K562 (cell line): ENCODE results near the gene GRHPR. TPM values are rescaled to one million over a fixed set of nuclear protein-coding genes. Genes with fewer than 3 reads are reported as not detected.
A peak's percentile ranks its signal among the peaks of the same experiment; 100 is the strongest.

Source experiments
- ARNT ChIP-seq, 2 experiments: fragments of 450-650 bp; IDR thresholded peaks; 2 replicates each; pipeline ENCODE4 v1.6.1; 2016; ENCODE audit warnings: mild to moderate bottlenecking in 1 of 2
- ATF7 ChIP-seq: fragments of 450-650 bp; IDR thresholded peaks from 2 replicates; pipeline ENCODE4 v1.7.1; 2014; ENCODE audit warnings: mild to moderate bottlenecking, moderate library complexity
- BMI1 ChIP-seq: fragments of 150-350 bp; IDR thresholded peaks from 2 replicates; pipeline ENCODE4 v1.6.1; 2014; ENCODE audit warnings: low read length
- CBFA2T3 ChIP-seq: fragments of 450-650 bp; IDR thresholded peaks from 2 replicates; pipeline ENCODE4 v1.6.1; 2017
- CBX1 ChIP-seq: sonication (generic); IDR thresholded peaks from 2 replicates; pipeline ENCODE4 v1.6.1; 2016; ENCODE audit warnings: antibody characterized with exemption, low read depth, mild to moderate bottlenecking
- E2F5 ChIP-seq: sonication (generic); formaldehyde crosslinking; IDR thresholded peaks from 2 replicates; pipeline ENCODE4 v1.8.0; 2022; ENCODE audit warnings: mild to moderate bottlenecking, missing genetic modification reagents
- EGR1 ChIP-seq: fragments of 450-650 bp; conservative IDR thresholded peaks from 2 replicates; pipeline ENCODE4 v1.6.1; 2017; ENCODE audit warnings: mild to moderate bottlenecking
- EP400 ChIP-seq: fragments of 450-650 bp; IDR thresholded peaks from 2 replicates; pipeline ENCODE4 v1.6.1; 2017; ENCODE audit warnings: antibody characterized with exemption, mild to moderate bottlenecking, moderate library complexity
- ESRRA ChIP-seq: fragments of 450-650 bp; IDR thresholded peaks from 2 replicates; pipeline ENCODE4 v1.6.1; 2014; ENCODE audit warnings: low read depth, mild to moderate bottlenecking, moderate library complexity, borderline replicate concordance
- ETS2 ChIP-seq: IDR thresholded peaks from 2 replicates; pipeline ENCODE4 v1.6.1; 2016; ENCODE audit warnings: borderline replicate concordance, missing genetic modification characterization, mild to moderate bottlenecking, moderate library complexity, missing compliant biosample characterization; ENCODE audit not compliant: poor library complexity, severe bottlenecking
- GABPA ChIP-seq: fragments of 200-800 bp; sonication (Bioruptor generic); conservative IDR thresholded peaks from 2 replicates; pipeline ENCODE4 v1.6.1; 2016; ENCODE audit warnings: low read depth, missing genetic modification characterization, missing compliant biosample characterization
- KDM4B ChIP-seq, 2 experiments: fragments of 450-650 bp in 1 of 2; sonication (generic) in 1 of 2; IDR thresholded peaks; 2 replicates each; pipeline ENCODE4 v1.6.1; 2016 to 2017; ENCODE audit warnings: borderline replicate concordance in 2 of 2, antibody characterized with exemption in 1 of 2, low read depth in 1 of 2, mild to moderate bottlenecking in 1 of 2
- L3MBTL2 ChIP-seq: fragments of 450-650 bp; IDR thresholded peaks from 2 replicates; pipeline ENCODE4 v1.6.1; 2016; ENCODE audit warnings: mild to moderate bottlenecking, moderate library complexity
- LCOR ChIP-seq: sonication (generic); formaldehyde crosslinking; IDR thresholded peaks from 2 replicates; pipeline ENCODE4 v1.8.0; 2022; ENCODE audit warnings: mild to moderate bottlenecking, missing genetic modification reagents
- MCM3 ChIP-seq: fragments of 450-650 bp; IDR thresholded peaks from 2 replicates; pipeline ENCODE4 v1.6.1; 2016
- MEF2D ChIP-seq: conservative IDR thresholded peaks from 2 replicates; pipeline ENCODE4 v1.6.1; 2016; ENCODE audit warnings: low read depth, missing genetic modification characterization, missing compliant biosample characterization
- PRPF4 ChIP-seq: fragments of 200-400 bp; formaldehyde crosslinking; IDR thresholded peaks from one replicate; pipeline ENCODE4 v1.6.1; 2017; ENCODE audit warnings: low read length, low read depth, mild to moderate bottlenecking; ENCODE audit not compliant: insufficient read depth, poor library complexity, severe bottlenecking
- RBM34 ChIP-seq: fragments of 200-400 bp; formaldehyde crosslinking; IDR thresholded peaks from 2 replicates; pipeline ENCODE4 v1.6.1; 2018; ENCODE audit warnings: low read length, borderline replicate concordance; ENCODE audit not compliant: insufficient read depth
- SLC30A9 ChIP-seq: fragments of 250-450 bp; sonication (Bioruptor Pico); IDR thresholded peaks from 2 replicates; pipeline ENCODE4 v1.8.0; 2022; ENCODE audit warnings: mild to moderate bottlenecking, moderate library complexity
- TAF15 ChIP-seq: fragments of 200-400 bp; formaldehyde crosslinking; IDR thresholded peaks from 2 replicates; pipeline ENCODE4 v1.6.1; 2017; ENCODE audit warnings: mild to moderate bottlenecking, low read depth, low read length, moderate library complexity
- TCFL5 ChIP-seq: fragments of 250-450 bp; sonication (Bioruptor Pico); conservative IDR thresholded peaks from 2 replicates; pipeline ENCODE4 v1.6.1; 2021; ENCODE audit warnings: mild to moderate bottlenecking, moderate library complexity, matching md5 sums
- XRCC5 ChIP-seq: fragments of 200-400 bp; formaldehyde crosslinking; IDR thresholded peaks from 2 replicates; pipeline ENCODE4 v1.6.1; 2017; ENCODE audit warnings: low read depth, mild to moderate bottlenecking, low read length
- ZBTB17 ChIP-seq: fragments of 450-650 bp; formaldehyde crosslinking; IDR thresholded peaks from 2 replicates; pipeline ENCODE4 v1.4.0; 2020; ENCODE audit warnings: mild to moderate bottlenecking
- ZC3H11A ChIP-seq: IDR thresholded peaks from 2 replicates; pipeline ENCODE4 v1.6.1; 2012; ENCODE audit warnings: low read depth, low read length, improper control_type of control experiment
- ZKSCAN8 ChIP-seq: fragments of 200-800 bp; sonication (Bioruptor generic); IDR thresholded peaks from 2 replicates; pipeline ENCODE4 v1.6.1; 2016; ENCODE audit warnings: missing genetic modification characterization, missing compliant biosample characterization
- ZNF23 ChIP-seq: fragments of 250-450 bp; sonication (Bioruptor Pico); IDR thresholded peaks from 2 replicates; pipeline ENCODE4 v1.4.0; 2020; ENCODE audit warnings: mild to moderate bottlenecking
- ZNF444 ChIP-seq: fragments of 250-450 bp; sonication (Bioruptor Pico); IDR thresholded peaks from 2 replicates; pipeline ENCODE4 v1.4.0; 2020; ENCODE audit warnings: mild to moderate bottlenecking, moderate library complexity
- ZNF449 ChIP-seq: fragments of 250-450 bp; sonication (Bioruptor Pico); IDR thresholded peaks from 2 replicates; pipeline ENCODE4 v1.8.0; 2022; ENCODE audit warnings: moderate library complexity, mild to moderate bottlenecking, inconsistent platforms
- ZNF830 ChIP-seq: fragments of 250-450 bp; sonication (Bioruptor Pico); IDR thresholded peaks from 2 replicates; pipeline ENCODE4 v1.5.0; 2021; ENCODE audit warnings: mild to moderate bottlenecking
- polyA plus RNA-seq, 8 experiments: library from polyadenylated mRNA; depleted of rRNA in 4 of 8; stranded (reverse) in 5 of 8; unstranded in 3 of 8; fragments of >200 nt; fragmentation: Nextera tagmentation in 2 of 8; fragmentation: Illumina TruSeq in 1 of 8; extraction: Ambion mirVana in 2 of 8; extraction: Trizol in 1 of 8; gene quantifications; 2 replicates each; pipeline versions ENCODE4 v1.2.1 to v1.2.3, GENCODE V29; 2011 to 2014; ENCODE audit warnings: inconsistent platforms in 1 of 8, missing spikeins in 1 of 8
- total RNA-seq, 7 experiments: library from RNA; depleted of rRNA in 6 of 7; stranded (reverse); fragments of >200 nt in 6 of 7; fragmentation: Illumina TruSeq in 2 of 7; extraction: Trizol in 2 of 7; gene quantifications; 2 replicates each; pipeline versions ENCODE4 v1.2.1 to v1.2.3, GENCODE V29; 2011 to 2021; ENCODE audit warnings: low replicate concordance in 1 of 7
- TF ChIP-seq, protein P1 (sequence below), 2 experiments: fragments of 450-650 bp in 1 of 2; sonication (generic) in 1 of 2; formaldehyde crosslinking; conservative IDR thresholded peaks; 2 replicates each; pipeline versions ENCODE4 v1.4.0 to v1.8.1; 2020 to 2022; ENCODE audit warnings: mild to moderate bottlenecking in 1 of 2, missing genetic modification reagents in 1 of 2

The GRHPR gene
- total and polyA plus RNA-seq, 9 of the 15 experiments (the other 6 are each of a cell fraction or from before 2014, with no cell fraction given), result 38.9 to 144 (median 120) TPM

DNA sequence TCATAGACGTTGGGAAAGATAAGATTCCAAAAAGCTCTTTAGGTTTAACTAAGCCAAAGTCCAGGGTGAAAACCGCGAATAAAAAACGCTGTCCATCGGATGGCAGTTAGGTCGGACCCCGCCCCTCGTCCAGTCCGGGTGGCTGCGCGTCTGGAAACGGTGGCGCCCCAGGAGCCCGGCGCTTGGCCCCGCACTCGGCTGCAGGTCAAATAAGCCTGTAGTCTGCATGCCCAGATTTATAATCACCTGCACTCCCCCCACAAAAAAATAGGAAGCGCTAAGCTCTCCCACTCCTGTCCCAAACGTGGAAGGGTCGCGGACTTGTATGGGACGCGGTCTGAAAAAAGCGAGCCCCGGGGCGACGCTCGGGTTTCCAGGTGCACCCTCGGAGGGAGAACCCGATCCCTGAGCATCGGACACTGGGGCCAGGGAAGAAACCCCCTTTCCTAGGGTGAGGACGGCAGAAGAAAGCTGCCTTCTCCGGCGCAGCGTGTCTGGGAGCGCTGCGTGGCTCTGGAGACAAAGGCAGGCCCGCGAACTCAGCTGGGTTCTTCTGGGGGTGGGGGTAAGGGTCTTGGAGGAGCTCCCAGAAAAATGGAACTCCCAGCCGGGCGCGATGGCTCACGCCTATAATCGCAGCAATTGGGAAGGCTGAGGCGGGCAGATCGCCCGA is 43.7 kb downstream of the GRHPR start (continued):
- TF ChIP-seq LCOR (no peak; the same call in 1 of the 2 replicates), TCFL5 (no peak), E2F5 (CRISPR knock-in tag) (no peak), CBFA2T3 (no peak), CBX1 (no peak), RBM34 (no peak), TAF15 (no peak), EP400 (no peak), ZNF23 (CRISPR knock-in tag) (no peak), BMI1 (no peak), ARNT (IDR thresholded peaks at IDR 0.05) (no peak), SLC30A9 (no peak), ZNF444 (CRISPR knock-in tag) (no peak), L3MBTL2 (peak; percentile 54), ZNF449 (CRISPR knock-in tag) (no peak), XRCC5 (peak; percentile 51; the same call in 1 of the 2 replicates), ZNF830 (CRISPR knock-in tag) (no peak), ZC3H11A (no peak), GABPA (tag) (no peak), ZBTB17 (peak; percentile 41; the same call in 1 of the 2 replicates), ETS2 (tag) (no peak), ZKSCAN8 (no peak), ATF7 (no peak), MCM3 (no peak), MEF2D (tag) (no peak), KDM4B (IDR thresholded peaks at IDR 0.05; ENCODE audit: borderline replicate concordance in 2 of 2, low read depth in 1 of 2) (no peak; a peak in 1 of 4 replicates), EGR1 (no peak), ESRRA (no peak), PRPF4 (no peak)
- TF ChIP-seq, protein P1, sequence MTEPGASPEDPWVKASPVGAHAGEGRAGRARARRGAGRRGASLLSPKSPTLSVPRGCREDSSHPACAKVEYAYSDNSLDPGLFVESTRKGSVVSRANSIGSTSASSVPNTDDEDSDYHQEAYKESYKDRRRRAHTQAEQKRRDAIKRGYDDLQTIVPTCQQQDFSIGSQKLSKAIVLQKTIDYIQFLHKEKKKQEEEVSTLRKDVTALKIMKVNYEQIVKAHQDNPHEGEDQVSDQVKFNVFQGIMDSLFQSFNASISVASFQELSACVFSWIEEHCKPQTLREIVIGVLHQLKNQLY (CRISPR knock-in tag; conservative IDR thresholded peaks at IDR 0.05), result no peak
